Endothelial cell of umbilical vein (primary cell): ENCODE data around the gene ALK. TPM values are rescaled to one million over a fixed set of nuclear protein-coding genes. Genes with fewer than 3 reads are reported as not detected.

Experiments
- BruUV-seq: library from RNA; stranded (reverse); fragments of 400-500 nt; replicated peaks from 2 replicates; lab custom pipeline; 2021; lab: Mats Ljungman, UMichigan
- CTCF ChIA-PET: fragments of 300-600, 350-600 bp; sonication (Branson Sonifier 250); formaldehyde crosslinking; loops from one replicate; lab custom pipeline; 2021; ENCODE audit warnings: antibody characterized with exemption, inconsistent platforms; lab: Charles Lee
- POLR2A ChIA-PET: fragments of 300-600, 350-600 bp; sonication (Branson Sonifier 250); formaldehyde crosslinking; loops from one replicate; lab custom pipeline; 2021; ENCODE audit warnings: antibody characterized with exemption, inconsistent platforms; lab: Charles Lee
- DNase-seq: peaks from one replicate; pipeline ENCODE4 v3.0.0-alpha.2; 2011; ENCODE audit warnings: low read depth, low spot score
- FAIRE-seq: peaks from 2 replicates; lab custom pipeline; 2011; peaks lifted over from hg19 to GRCh38; lab: Jason Lieb, UNC
- H2AFZ ChIP-seq: 2 replicates; pipeline ENCODE4 v1.6.0; 2012; ENCODE audit warnings: low read depth, low read length, control low read depth, inconsistent platforms
- H3K27ac ChIP-seq: 2 replicates; pipeline ENCODE4 v1.5.1; 2011; ENCODE audit warnings: low read depth, mild to moderate bottlenecking, control low read depth, low read length, moderate library complexity; ENCODE audit not compliant: insufficient read depth
- H3K27me3 ChIP-seq, 2 experiments: 2 replicates each; pipeline versions ENCODE4 v1.6.0 to v1.6.1; 2011; ENCODE audit warnings: low read length in 2 of 2, mixed read lengths in 1 of 2; ENCODE audit not compliant: control insufficient read depth in 2 of 2, insufficient read depth in 2 of 2
- H3K36me3 ChIP-seq, 2 experiments: 2 replicates in 1 of 2; 3 replicates in 1 of 2; pipeline ENCODE4 v1.5.1; 2011; ENCODE audit warnings: low read length in 2 of 2, mild to moderate bottlenecking in 1 of 2, moderate library complexity in 1 of 2; ENCODE audit not compliant: control insufficient read depth in 2 of 2, insufficient read depth in 2 of 2; ENCODE audit errors: extremely low read depth in 1 of 2
- H3K4me1 ChIP-seq: 3 replicates; pipeline ENCODE4 v1.5.1; 2011; ENCODE audit warnings: mild to moderate bottlenecking, low read length; ENCODE audit not compliant: control insufficient read depth, insufficient read depth; ENCODE audit errors: extremely low read depth
- H3K4me2 ChIP-seq: 2 replicates; pipeline ENCODE4 v1.6.1; 2011; ENCODE audit warnings: low read length, control low read depth, mixed read lengths; ENCODE audit not compliant: insufficient read depth
- H3K4me3 ChIP-seq, 3 experiments: fragments of 200-600 bp in 1 of 3; sonication (generic), shearing (Covaris generic) in 1 of 3; replicated peaks in 1 of 3; 2 replicates each; pipeline ENCODE4 v1.5.1; 2011 to 2016; ENCODE audit warnings: control low read depth in 3 of 3, low read length in 3 of 3, mild to moderate bottlenecking in 2 of 3, inconsistent platforms in 1 of 3, low read depth in 1 of 3, moderate library complexity in 1 of 3; ENCODE audit not compliant: insufficient read depth in 1 of 3
- H3K79me2 ChIP-seq: 2 replicates; pipeline ENCODE4 v1.6.0; 2012; ENCODE audit warnings: low read length, inconsistent platforms; ENCODE audit not compliant: control insufficient read depth, insufficient read depth
- H3K9ac ChIP-seq: replicated peaks from 2 replicates; pipeline ENCODE3; 2011; ENCODE audit warnings: low read length, control low read depth; ENCODE audit not compliant: insufficient read depth; ENCODE audit errors: extremely low read depth
- H3K9me1 ChIP-seq: replicated peaks from 3 replicates; pipeline ENCODE4 v1.6.0; 2011; ENCODE audit warnings: mild to moderate bottlenecking, low read length; ENCODE audit not compliant: control insufficient read depth, insufficient read depth; ENCODE audit errors: extremely low read depth
- H3K9me3 ChIP-seq: replicated peaks from 2 replicates; pipeline ENCODE4 v1.5.1; 2012; ENCODE audit warnings: low read length, inconsistent platforms; ENCODE audit not compliant: control insufficient read depth, insufficient read depth
- H4K20me1 ChIP-seq: replicated peaks from 2 replicates; pipeline ENCODE3; 2011; ENCODE audit warnings: mild to moderate bottlenecking, low read length; ENCODE audit not compliant: control insufficient read depth, insufficient read depth; ENCODE audit errors: extremely low read depth
- EZH2 ChIP-seq: IDR thresholded peaks from 2 replicates; pipeline ENCODE4 v1.6.1; 2012; ENCODE audit warnings: borderline replicate concordance, low read depth, mild to moderate bottlenecking, moderate library complexity, low read length, inconsistent platforms; ENCODE audit not compliant: severe bottlenecking
- FOS ChIP-seq: IDR thresholded peaks from 2 replicates; pipeline ENCODE4 v1.6.1; 2011; ENCODE audit warnings: mild to moderate bottlenecking, low read length, moderate library complexity, borderline replicate concordance; ENCODE audit not compliant: insufficient read depth
- GATA2 ChIP-seq: IDR thresholded peaks from 2 replicates; pipeline ENCODE4 v1.7.0; 2011; ENCODE audit warnings: low read depth, mild to moderate bottlenecking, moderate library complexity, mixed read lengths, low read length; ENCODE audit not compliant: insufficient read length, insufficient read depth
- JUN ChIP-seq: IDR thresholded peaks from 2 replicates; pipeline ENCODE4 v1.6.1; 2011; ENCODE audit warnings: borderline replicate concordance, low read depth; ENCODE audit not compliant: insufficient read length, insufficient read depth
- MYC ChIP-seq: IDR thresholded peaks from one replicate; pipeline ENCODE4 v1.6.1; 2011; ENCODE audit warnings: mild to moderate bottlenecking, low read depth, low read length
- POLR2A ChIP-seq: IDR thresholded peaks from 2 replicates; pipeline ENCODE4 v1.6.1; 2012; ENCODE audit warnings: low read depth, mild to moderate bottlenecking, control low read depth, low read length
- POLR2AphosphoS5 ChIP-seq: IDR thresholded peaks from 2 replicates; pipeline ENCODE4 v1.6.1; 2012; ENCODE audit warnings: low read depth, mild to moderate bottlenecking, control low read depth, low read length, moderate library complexity; ENCODE audit not compliant: insufficient read depth
- dilution Hi-C: fragments of 300-500 bp; cut with MboI; formaldehyde crosslinking; loops from one replicate; pipeline ENCODE4 v1.15.0; 2019; ENCODE audit warnings: low sequenced_read_pairs; ENCODE audit not compliant: extremely low pct_ligation_motif_present
- intact Hi-C: fragments of 100-400 bp; cut with micrococcal nuclease; formaldehyde crosslinking; loops from one replicate; pipeline ENCODE4 v1.10.0; 2022
- polyA plus RNA-seq, 4 experiments: library from polyadenylated mRNA; depleted of rRNA in 3 of 4; stranded (reverse) in 3 of 4; unstranded in 1 of 4; fragments of >200 nt; gene quantifications; 2 replicates each; pipeline versions ENCODE4 v1.2.1 to v1.2.3, GENCODE V29; 2011 to 2012; ENCODE audit warnings: missing spikeins in 1 of 4
- total RNA-seq: library from RNA; stranded (reverse); gene quantifications from 2 replicates; pipeline ENCODE4 v1.2.3, GENCODE V29; 2021
- TF ChIP-seq, protein P1 (sequence below): IDR thresholded peaks from 2 replicates; pipeline ENCODE4 v1.6.1; 2011; ENCODE audit not compliant: insufficient read depth, insufficient read length
- TF ChIP-seq, protein P2 (sequence below), 2 donors: IDR thresholded peaks; 1 replicate in 1 of 2; 2 replicates in 1 of 2; pipeline ENCODE4 v1.5.1; 2011; ENCODE audit warnings: low read length in 2 of 2, mild to moderate bottlenecking in 2 of 2, moderate library complexity in 2 of 2, control low read depth in 1 of 2, inconsistent platforms in 1 of 2, low read depth in 1 of 2; ENCODE audit not compliant: insufficient read depth in 1 of 2; ENCODE audit errors: extremely low read depth in 1 of 2

Gene ALK
- total and polyA plus RNA-seq, 2 donors (not counting 3 experiments of a cell fraction or from before 2014, with no cell fraction given) = not detected

DNA sequence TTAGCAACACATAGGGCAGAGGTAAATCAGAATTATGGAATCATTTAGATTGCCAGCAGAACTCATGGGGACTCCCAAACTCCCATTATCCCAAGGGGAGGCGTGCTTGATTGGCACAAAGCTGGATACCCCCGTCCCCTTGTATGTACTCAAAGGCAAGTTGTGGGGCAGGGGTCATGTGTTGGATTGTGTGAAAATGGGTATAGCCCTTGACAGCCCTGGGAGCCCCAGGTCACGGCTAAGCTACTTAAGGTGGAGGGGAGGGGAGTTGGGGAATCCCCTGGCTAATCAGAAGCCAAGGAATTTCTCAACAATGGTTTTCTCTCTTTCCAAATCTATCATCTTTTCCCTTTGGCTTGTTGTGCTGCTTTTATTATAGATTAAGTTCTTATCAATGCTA, 773.4 kb downstream of the ALK start:
- no peak overlapping the region for H3K4me3 ChIP-seq
- TF ChIP-seq MYC (no peak), EZH2 (no peak), FOS (no peak), JUN (no peak), GATA2 (no peak), POLR2A (no peak), POLR2AphosphoS5 (no peak)
- TF ChIP-seq, protein P1, sequence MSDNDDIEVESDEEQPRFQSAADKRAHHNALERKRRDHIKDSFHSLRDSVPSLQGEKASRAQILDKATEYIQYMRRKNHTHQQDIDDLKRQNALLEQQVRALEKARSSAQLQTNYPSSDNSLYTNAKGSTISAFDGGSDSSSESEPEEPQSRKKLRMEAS = no peak
- TF ChIP-seq, protein P2, sequence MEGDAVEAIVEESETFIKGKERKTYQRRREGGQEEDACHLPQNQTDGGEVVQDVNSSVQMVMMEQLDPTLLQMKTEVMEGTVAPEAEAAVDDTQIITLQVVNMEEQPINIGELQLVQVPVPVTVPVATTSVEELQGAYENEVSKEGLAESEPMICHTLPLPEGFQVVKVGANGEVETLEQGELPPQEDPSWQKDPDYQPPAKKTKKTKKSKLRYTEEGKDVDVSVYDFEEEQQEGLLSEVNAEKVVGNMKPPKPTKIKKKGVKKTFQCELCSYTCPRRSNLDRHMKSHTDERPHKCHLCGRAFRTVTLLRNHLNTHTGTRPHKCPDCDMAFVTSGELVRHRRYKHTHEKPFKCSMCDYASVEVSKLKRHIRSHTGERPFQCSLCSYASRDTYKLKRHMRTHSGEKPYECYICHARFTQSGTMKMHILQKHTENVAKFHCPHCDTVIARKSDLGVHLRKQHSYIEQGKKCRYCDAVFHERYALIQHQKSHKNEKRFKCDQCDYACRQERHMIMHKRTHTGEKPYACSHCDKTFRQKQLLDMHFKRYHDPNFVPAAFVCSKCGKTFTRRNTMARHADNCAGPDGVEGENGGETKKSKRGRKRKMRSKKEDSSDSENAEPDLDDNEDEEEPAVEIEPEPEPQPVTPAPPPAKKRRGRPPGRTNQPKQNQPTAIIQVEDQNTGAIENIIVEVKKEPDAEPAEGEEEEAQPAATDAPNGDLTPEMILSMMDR (IDR thresholded peaks at IDR 0.05; ENCODE audit: extremely low read depth in 1 of 2, insufficient read depth in 1 of 2, low read depth in 1 of 2, low read length in 2 of 2) = no peak
- H3K9me1 ChIP-seq = no peaks in the 10 kb centered on the region
- no peak overlapping the region for H3K4me2 ChIP-seq
- no peak overlapping the region for H2AFZ ChIP-seq
- no peaks in the 10 kb centered on the region for H3K4me1 ChIP-seq
- intact Hi-C loops (no loop called here), dilution Hi-C loops (no loop called here)
- DNase-seq (no peak), FAIRE-seq (no peak)
- H3K9me3 ChIP-seq = no peaks in the 10 kb centered on the region
- H3K9ac ChIP-seq = no peak overlapping the region
- H3K27ac ChIP-seq = no peak overlapping the region
- CTCF ChIA-PET = interaction anchor here (0.6 to 3.0 kb wide), 3 partner anchors 16 to 189 kb away, joined by 3 to 12 read pairs (median 3); no protein-coding TSS in a partner anchor
- H4K20me1 ChIP-seq = no peaks in the 10 kb centered on the region
- POLR2A ChIA-PET = no interaction called here
- H3K27me3 ChIP-seq = no peaks in the 10 kb centered on the region
- no peaks in the 10 kb centered on the region for H3K79me2 ChIP-seq
- BruUV-seq = no TSS peak
- peaks cover 9 to 10% of the 10 kb centered on the region in 2 experiments for H3K36me3 ChIP-seq
